Activated T-helper 2 cell treated with anti-CD3 and anti-CD28 coated beads, Interferon-gamma antibody, Interleukin-2, Interleukin-4, amounts not matched to agents 10 μg/mL and 5 μg/mL and 100 μg/mL, durations not matched to agents 14 hours and 24 hours and 36 hours (primary cell): ENCODE measurements around the gene ELF1. TPM values are rescaled to one million over a fixed set of nuclear protein-coding genes. Genes with fewer than 3 reads are reported as not detected.
"Not testable (repeated sequence)": the region's sequence is repeated elsewhere in the genome, so short reads cannot be mapped to it uniquely, and the experiment has no call there.

Experiments
- DNase-seq: peaks from one replicate; pipeline ENCODE4 v3.0.0; 2021; ENCODE audit warnings: low spot score
- H3K27ac Mint-ChIP-seq: one replicate; pipeline ENCODE4 v1.8.0; 2021; ENCODE audit warnings: mixed read lengths
- H3K27me3 Mint-ChIP-seq: one replicate; pipeline ENCODE4 v1.8.0; 2021; ENCODE audit warnings: low read depth, mixed read lengths
- H3K36me3 Mint-ChIP-seq: one replicate; pipeline ENCODE4 v1.8.0; 2021; ENCODE audit warnings: low read depth, mixed read lengths
- H3K4me1 Mint-ChIP-seq: one replicate; pipeline ENCODE4 v1.8.0; 2021; ENCODE audit warnings: low read depth, mixed read lengths
- H3K4me3 Mint-ChIP-seq: one replicate; pipeline ENCODE4 v1.8.0; 2021; ENCODE audit warnings: low read depth, mild to moderate bottlenecking, moderate library complexity, mixed read lengths
- H3K9me3 Mint-ChIP-seq: one replicate; pipeline ENCODE4 v1.8.0; 2021; ENCODE audit warnings: mixed read lengths
- intact Hi-C: fragments of 100-400 bp; cut with micrococcal nuclease; formaldehyde crosslinking; loops from one replicate; pipeline ENCODE4 v1.15.1; 2023
- total RNA-seq: library from RNA; stranded (reverse); gene quantifications from 2 replicates; pipeline ENCODE4 v1.2.3, GENCODE V29; 2022

ELF1 gene
- total RNA-seq, 1 donor from 2014 or later = 68.1 TPM

DNA sequence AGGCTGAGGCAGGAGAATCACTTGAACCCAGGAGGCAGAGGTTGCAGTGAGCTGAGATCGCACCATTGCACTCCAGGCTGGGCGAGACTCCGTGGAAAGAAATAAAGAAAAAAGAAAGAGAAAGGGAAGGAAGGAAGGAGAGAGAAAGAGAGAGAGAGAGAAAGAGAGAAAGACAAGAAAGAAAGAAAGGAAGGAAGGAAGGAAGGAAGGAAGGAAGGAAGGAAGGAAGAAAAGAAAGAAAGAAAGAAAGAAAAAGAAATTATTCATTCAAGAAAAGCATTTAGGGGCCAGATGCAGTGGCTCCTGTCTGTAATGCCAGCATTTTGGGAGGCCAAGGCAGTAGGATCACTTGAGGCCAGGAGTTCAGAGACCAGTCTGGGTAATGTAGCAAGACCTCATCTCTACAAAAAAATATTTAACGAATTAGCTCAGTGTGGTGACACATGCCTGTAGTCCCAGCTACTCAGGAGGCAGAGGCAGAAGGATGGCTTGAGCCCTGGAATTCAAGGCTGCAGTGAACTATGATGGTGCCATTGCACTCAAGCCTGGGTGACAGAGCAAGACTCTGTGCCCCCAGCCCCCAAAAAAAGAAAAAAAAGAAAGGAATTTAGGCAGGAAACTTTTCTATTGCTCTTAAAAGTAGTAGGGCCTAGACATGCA, 109.4 kb downstream of the ELF1 start:
- intact Hi-C loops = loop anchor here (1.0 kb wide), 1 partner anchor 12 kb away; no protein-coding TSS in a partner anchor
- H3K27ac Mint-ChIP-seq = peak overlapping the region; percentile 11
- H3K27me3 Mint-ChIP-seq, H3K9me3 Mint-ChIP-seq, H3K4me3 Mint-ChIP-seq, H3K36me3 Mint-ChIP-seq, DNase-seq, H3K4me1 Mint-ChIP-seq: not testable (repeated sequence)

DNA sequence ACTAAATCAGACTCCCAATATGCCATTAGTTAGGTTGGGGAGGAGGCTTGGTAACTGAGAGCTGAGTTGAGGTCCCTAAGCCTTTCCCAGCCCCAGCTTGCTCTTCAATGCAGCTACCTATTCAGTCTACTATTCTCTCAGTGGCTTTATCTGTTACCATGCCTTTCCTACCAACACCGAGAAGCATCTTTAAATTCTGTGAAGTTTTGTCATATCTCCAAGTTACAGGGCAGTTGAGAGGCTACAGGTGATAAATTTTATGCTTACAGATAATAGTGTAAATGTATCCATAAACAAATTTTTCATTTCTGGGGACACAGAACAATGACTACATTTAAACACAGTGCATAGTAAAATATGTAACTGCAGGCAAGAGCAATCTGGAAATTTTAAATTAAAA, 110.6 kb downstream of the ELF1 start:
- intact Hi-C loops = no loop called here
- DNase-seq = no peak
- H3K27me3 Mint-ChIP-seq = no peaks in the 10 kb centered on the region
- H3K4me1 Mint-ChIP-seq = peaks cover 5% of the 10 kb centered on the region
- H3K27ac Mint-ChIP-seq = no peak overlapping the region
- H3K36me3 Mint-ChIP-seq = peaks cover 6% of the 10 kb centered on the region
- H3K9me3 Mint-ChIP-seq = no peaks in the 10 kb centered on the region
- H3K4me3 Mint-ChIP-seq = no peak overlapping the region

DNA sequence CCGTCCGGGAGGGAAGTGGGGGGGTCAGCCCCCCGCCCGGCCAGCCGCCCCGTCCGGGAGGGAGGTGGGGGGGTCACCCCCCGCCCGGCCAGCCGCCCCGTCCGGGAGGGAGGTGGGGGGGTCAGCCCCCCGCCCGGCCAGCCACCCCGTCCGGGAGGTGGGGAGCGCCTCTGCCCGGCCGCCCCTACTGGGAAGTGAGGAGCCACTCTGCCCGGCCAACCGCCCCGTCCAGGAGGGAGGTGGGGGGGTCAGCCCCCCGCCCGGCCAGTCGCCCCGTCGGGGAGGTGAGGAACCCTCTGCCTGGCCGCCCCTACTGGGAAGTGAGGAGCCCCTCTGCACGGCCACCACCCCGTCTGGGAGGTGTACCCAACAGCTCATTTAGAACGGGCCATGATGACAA, 118.1 kb downstream of the ELF1 start:
- intact Hi-C loops, H3K4me1 Mint-ChIP-seq, H3K27me3 Mint-ChIP-seq: not testable (repeated sequence)

DNA sequence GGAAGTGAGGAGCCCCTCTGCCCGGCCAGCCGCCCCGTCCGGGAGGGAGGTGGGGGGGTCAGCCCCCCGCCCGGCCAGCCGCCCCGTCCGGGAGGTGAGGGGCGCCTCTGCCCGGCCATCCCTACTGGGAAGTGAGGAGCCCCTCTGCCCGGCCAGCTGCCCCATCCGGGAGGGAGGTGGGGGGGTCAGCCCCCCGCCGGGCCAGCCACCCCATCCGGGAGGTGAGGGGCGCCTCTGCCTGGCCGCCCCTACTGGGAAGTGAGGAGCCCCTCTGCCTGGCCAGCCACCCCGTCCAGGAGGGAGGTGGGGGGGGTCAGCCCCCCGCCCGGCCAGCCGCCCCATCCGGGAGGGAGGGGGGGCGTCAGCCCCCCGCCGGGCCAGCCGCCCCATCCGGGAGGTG, 118.5 kb downstream of the ELF1 start:
- H3K36me3 Mint-ChIP-seq, H3K9me3 Mint-ChIP-seq, H3K4me3 Mint-ChIP-seq, H3K27me3 Mint-ChIP-seq, H3K4me1 Mint-ChIP-seq, intact Hi-C loops, DNase-seq, H3K27ac Mint-ChIP-seq: not testable (repeated sequence)

More for the DNA sequence above, 118.1 kb downstream of the ELF1 start:
- not testable (repeated sequence) for H3K36me3 Mint-ChIP-seq, H3K9me3 Mint-ChIP-seq, H3K27ac Mint-ChIP-seq, DNase-seq, H3K4me3 Mint-ChIP-seq

DNA sequence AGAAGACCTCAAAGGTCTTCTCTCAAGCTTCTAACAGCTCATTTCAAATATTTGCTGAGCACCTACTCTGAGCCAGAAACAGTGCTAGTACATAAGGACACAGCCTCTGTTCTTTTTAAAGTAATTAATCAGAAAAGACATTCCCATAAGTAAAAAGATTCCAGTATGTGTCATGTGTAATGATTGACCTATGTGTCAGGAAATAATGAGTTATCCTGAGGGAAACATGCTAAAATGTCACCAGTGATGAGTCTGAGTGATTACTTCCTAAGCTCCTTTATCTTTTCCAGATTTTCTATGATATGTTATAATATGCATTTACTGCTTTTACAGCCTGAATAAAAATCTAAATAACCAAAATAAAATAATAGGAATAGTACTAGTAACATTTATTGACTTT, 122.1 kb downstream of the ELF1 start:
- no peaks in the 10 kb centered on the region for H3K9me3 Mint-ChIP-seq
- H3K27me3 Mint-ChIP-seq = no peaks in the 10 kb centered on the region
- H3K36me3 Mint-ChIP-seq = no peaks in the 10 kb centered on the region
- no peak for DNase-seq
- H3K4me1 Mint-ChIP-seq = no peaks in the 10 kb centered on the region
- no peak overlapping the region for H3K27ac Mint-ChIP-seq
- no peak overlapping the region for H3K4me3 Mint-ChIP-seq
- intact Hi-C loops = no loop called here

DNA sequence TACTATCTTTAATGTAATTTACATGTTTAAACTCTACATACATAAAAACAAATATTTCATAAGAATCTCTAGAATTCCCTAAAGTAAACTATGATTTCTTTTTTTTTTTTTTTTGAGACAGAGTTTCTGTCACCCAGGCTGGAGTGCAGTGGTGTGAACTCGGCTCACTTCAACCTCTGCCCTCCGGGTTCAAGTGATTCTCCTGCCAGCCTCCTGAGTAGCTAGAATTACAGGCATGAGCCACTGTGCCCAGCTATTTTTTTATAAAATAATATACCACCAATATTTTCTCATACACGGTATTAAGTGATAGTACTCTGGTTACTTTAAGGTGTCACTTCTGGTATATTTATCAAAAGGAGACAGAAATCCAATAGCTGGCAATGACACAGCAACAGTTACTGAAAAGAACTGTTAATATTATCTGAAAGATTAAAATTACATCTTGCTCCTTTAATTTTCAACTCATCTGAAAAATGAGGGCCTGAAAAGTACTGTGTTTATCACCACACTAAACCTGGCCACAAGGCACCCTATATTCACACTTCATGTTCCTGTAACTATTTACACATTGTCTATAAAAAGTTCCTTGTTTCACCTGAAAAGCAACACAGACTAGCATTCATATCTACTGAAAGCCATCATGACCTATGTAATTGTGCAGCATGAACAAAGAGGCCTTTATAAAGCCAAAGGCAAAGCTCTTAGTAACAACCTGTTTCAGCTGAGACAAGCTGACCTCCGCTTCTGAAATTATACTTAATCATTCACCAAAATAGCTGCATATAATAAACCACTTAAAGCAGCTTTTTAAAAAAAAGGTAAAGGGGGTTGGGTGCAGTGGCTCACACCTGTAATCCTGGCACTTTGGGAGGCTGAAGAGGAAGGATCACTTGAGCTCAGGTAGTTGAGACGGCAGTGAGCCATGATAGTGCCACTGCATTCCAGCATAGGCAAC, 123.6 kb downstream of the ELF1 start:
- Mint-ChIP-seq H3K27ac (no peak overlapping the region), H3K4me3 (no peak overlapping the region), H3K27me3 (no peaks in the 10 kb centered on the region), H3K4me1 (no peaks in the 10 kb centered on the region), H3K36me3 (peaks cover 8% of the 10 kb centered on the region), H3K9me3 (peaks cover 4% of the 10 kb centered on the region)
- intact Hi-C loops = no loop called here
- no peak for DNase-seq

- H3K9me3 Mint-ChIP-seq, intact Hi-C loops, H3K4me1 Mint-ChIP-seq, DNase-seq, H3K27me3 Mint-ChIP-seq, H3K4me3 Mint-ChIP-seq, H3K27ac Mint-ChIP-seq: not testable (repeated sequence)
- peaks cover 18% of the 10 kb centered on the region for H3K36me3 Mint-ChIP-seq
Observed at GRCh38 chr13:40893573-40893972, 125.5 kb downstream of the ELF1 start.

GRCh38 chr13:40886017-40886416, 133.1 kb downstream of the ELF1 start:
- intact Hi-C loops = no loop called here
- DNase-seq = no peak
- no peak overlapping the region for H3K4me3 Mint-ChIP-seq
- H3K36me3 Mint-ChIP-seq = peaks cover 36% of the 10 kb centered on the region
- H3K9me3 Mint-ChIP-seq = peaks cover 10% of the 10 kb centered on the region
- no peaks in the 10 kb centered on the region for H3K27me3 Mint-ChIP-seq
- no peak overlapping the region for H3K27ac Mint-ChIP-seq
- peaks cover 13% of the 10 kb centered on the region for H3K4me1 Mint-ChIP-seq

GRCh38 chr13:40884175-40884574, 134.9 kb downstream of the ELF1 start:
- DNase-seq, H3K9me3 Mint-ChIP-seq, H3K4me3 Mint-ChIP-seq, H3K27me3 Mint-ChIP-seq, intact Hi-C loops, H3K27ac Mint-ChIP-seq: not testable (repeated sequence)
- Mint-ChIP-seq H3K4me1 (peaks cover 13% of the 10 kb centered on the region), H3K36me3 (peaks cover 42% of the 10 kb centered on the region)

Other genes starting within 250 kb of the ELF1 start
- gene MRPS31, start 248.1 kb downstream of the ELF1 start, total RNA-seq = 42.9 and 43.1 TPM in 2 replicates
- gene SLC25A15, start 229.7 kb downstream of the ELF1 start, total RNA-seq = 21.8 and 24.1 TPM in 2 replicates
- 13.3 and 13.8 TPM in 2 replicates for gene WBP4, start 42.2 kb upstream of the ELF1 start, total RNA-seq
- gene KBTBD6, start 113.5 kb upstream of the ELF1 start, total RNA-seq = 5.9 and 6.7 TPM in 2 replicates
- gene KBTBD7, start 175.3 kb upstream of the ELF1 start, total RNA-seq = 5.1 and 5.8 TPM in 2 replicates
- 18.7 and 19.9 TPM in 2 replicates for gene MTRF1, start 244.3 kb upstream of the ELF1 start, total RNA-seq